K562 (cell line): Measurements from ENCODE around the gene BCAS4.

Source experiments
- BRD9 ChIP-seq: fragments of 450-650 bp; IDR thresholded peaks from 2 replicates; pipeline ENCODE4 v1.6.1; 2018; ENCODE audit warnings: low read depth; ENCODE audit not compliant: partially characterized antibody
- HIVEP1 ChIP-seq: fragments of 250-450 bp; sonication (Bioruptor Pico); IDR thresholded peaks from 2 replicates; pipeline ENCODE4 v1.4.0; 2020; ENCODE audit warnings: mild to moderate bottlenecking
- MYC ChIP-seq, 2 experiments: fragments of 250-450 bp in 1 of 2; sonication (Bioruptor Pico) in 1 of 2; IDR thresholded peaks; 2 replicates each; pipeline versions ENCODE4 v1.5.1 to v1.6.1; 2012 to 2021; ENCODE audit warnings: low read depth in 2 of 2, borderline replicate concordance in 1 of 2, improper control_type of control experiment in 1 of 2, low read length in 1 of 2, mild to moderate bottlenecking in 1 of 2, moderate library complexity in 1 of 2
- NONO ChIP-seq, 2 experiments: fragments of 200-400 bp in 1 of 2; fragments of 450-650 bp in 1 of 2; formaldehyde crosslinking in 1 of 2; IDR thresholded peaks; 2 replicates each; pipeline ENCODE4 v1.6.1; 2017; ENCODE audit warnings: low read depth in 2 of 2, mild to moderate bottlenecking in 2 of 2, moderate library complexity in 2 of 2, low read length in 1 of 2
- PHF8 ChIP-seq: fragments of 200-600 bp; sonication (generic); IDR thresholded peaks from 2 replicates; pipeline ENCODE4 v1.6.1; 2012; ENCODE audit warnings: mixed run types, mild to moderate bottlenecking, inconsistent platforms, low read length, moderate library complexity, borderline replicate concordance
- POLR3G ChIP-seq: IDR thresholded peaks from 2 replicates; pipeline ENCODE4 v1.6.1; 2011; ENCODE audit not compliant: insufficient read length, insufficient replicate concordance; ENCODE audit errors: extremely low read depth
- TCF7L2 ChIP-seq: fragments of 150-350 bp; IDR thresholded peaks from 2 replicates; pipeline ENCODE4 v1.6.1; 2016; ENCODE audit warnings: low read depth, mild to moderate bottlenecking, low read length, moderate library complexity
- TRIM28 ChIP-seq: fragments of 450-650 bp; IDR thresholded peaks from 2 replicates; pipeline ENCODE4 v1.6.1; 2017
- ZNF165 ChIP-seq: fragments of 250-450 bp; sonication (Bioruptor Pico); IDR thresholded peaks from 2 replicates; pipeline ENCODE4 v1.4.0; 2020; ENCODE audit warnings: borderline replicate concordance
- ZNF766 ChIP-seq: fragments of 200-800 bp; sonication (Bioruptor generic); conservative IDR thresholded peaks from 2 replicates; pipeline ENCODE4 v1.6.1; 2016; ENCODE audit warnings: missing genetic modification characterization, missing compliant biosample characterization

DNA sequence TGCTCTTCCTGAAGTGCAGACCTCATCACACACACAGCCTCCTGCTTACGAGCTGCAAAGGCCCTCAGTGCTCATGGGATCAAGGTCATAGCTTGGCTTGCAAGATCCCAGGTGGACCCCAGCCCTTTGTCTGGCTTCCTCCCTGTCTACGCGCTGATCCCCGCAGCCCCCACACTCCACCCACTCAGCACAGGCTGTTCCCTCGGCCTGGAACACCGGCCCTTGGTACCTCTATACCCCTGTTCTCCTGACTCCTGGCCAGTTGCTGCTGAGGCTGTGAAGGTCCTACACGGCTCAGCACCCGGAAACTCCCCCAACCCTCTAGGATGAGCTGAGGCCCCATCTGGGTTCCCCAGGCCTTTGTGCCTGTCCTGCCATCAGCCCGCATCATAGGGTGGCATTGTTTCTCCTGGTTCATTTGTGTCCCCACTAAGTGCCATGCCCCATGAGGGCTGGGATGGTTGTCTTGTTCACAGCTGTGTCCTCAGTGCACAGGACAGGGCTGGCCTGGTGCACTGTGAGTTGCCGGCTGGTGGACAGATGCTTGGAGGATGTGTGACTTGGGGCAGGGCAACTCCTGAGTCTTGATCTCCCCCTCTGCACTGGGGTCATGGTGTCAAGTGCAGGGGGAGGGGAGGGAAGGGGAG is 79.4 kb downstream of the BCAS4 start:
- no peak for TF ChIP-seq ZNF165 (CRISPR knock-in tag)
- no peak for TF ChIP-seq HIVEP1 (CRISPR knock-in tag)
- no peak for TF ChIP-seq ZNF766 (CRISPR knock-in tag)
- TF ChIP-seq MYC (IDR thresholded peaks at IDR 0.05; ENCODE audit: low read depth, low read length), result no peak
- TF ChIP-seq MYC (CRISPR knock-in tag; IDR thresholded peaks at IDR 0.05; ENCODE audit: borderline replicate concordance, low read depth), result no peak
- TF ChIP-seq BRD9, result no peak
- TF ChIP-seq TRIM28, result no peak
- no peak for TF ChIP-seq TCF7L2
- TF ChIP-seq POLR3G, result no peak
- no peak for TF ChIP-seq PHF8
- no peak for TF ChIP-seq NONO (IDR thresholded peaks at IDR 0.05; ENCODE audit: low read depth in 2 of 2, low read length in 1 of 2)
